ENCODE data around the gene TSACC.

DNA sequence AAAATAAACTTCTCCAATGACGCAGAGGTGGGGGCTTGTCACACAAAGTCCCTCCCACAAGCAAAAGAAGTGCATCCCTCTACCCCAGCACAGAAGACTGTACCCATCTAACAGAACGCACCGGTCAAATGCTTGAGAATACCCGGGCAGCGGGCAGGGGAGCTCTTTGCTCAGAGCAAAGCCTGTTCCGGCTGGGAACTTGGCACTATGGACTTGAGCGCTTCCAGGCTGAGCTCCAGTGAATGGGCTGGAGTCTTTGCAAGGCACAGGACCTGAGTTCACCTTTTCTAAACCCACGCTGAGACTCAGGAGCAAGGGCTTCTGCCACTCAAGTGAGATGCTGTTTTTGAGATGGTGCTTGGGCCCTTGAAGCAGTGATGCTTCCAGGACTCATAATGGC is 51.0 kb downstream of the TSACC start:
- TF ChIP-seq EZH2 (IDR thresholded peaks at IDR 0.05; ENCODE audit: insufficient read depth, poor library complexity, severe bottlenecking) = no peak
- TF ChIP-seq EZH2phosphoT487 (IDR thresholded peaks at IDR 0.05; ENCODE audit: insufficient read depth, low read depth) = no peak

Measured in GM23248 (cell line).